K562 (cell line): Measurements from ENCODE around the gene NANS. TPM values are rescaled to one million over a fixed set of nuclear protein-coding genes. Genes with fewer than 3 reads are reported as not detected.
A peak's percentile ranks its signal among the peaks of the same experiment; 100 is the strongest.

Source experiments
- ATF7 ChIP-seq: fragments of 450-650 bp; IDR thresholded peaks from 2 replicates; pipeline ENCODE4 v1.7.1; 2014; ENCODE audit warnings: mild to moderate bottlenecking, moderate library complexity
- ELF1 ChIP-seq: fragments of 200-800 bp; sonication (Bioruptor generic); IDR thresholded peaks from 2 replicates; pipeline ENCODE4 v1.6.1; 2016; ENCODE audit warnings: missing genetic modification characterization, missing compliant biosample characterization
- FOSL1 ChIP-seq: fragments of 200-800 bp; sonication (Bioruptor generic); conservative IDR thresholded peaks from 2 replicates; pipeline ENCODE4 v1.6.1; 2016; ENCODE audit warnings: missing genetic modification characterization, missing compliant biosample characterization
- FOXK1 ChIP-seq: sonication (generic); formaldehyde crosslinking; IDR thresholded peaks from 2 replicates; pipeline ENCODE4 v1.8.0; 2022; ENCODE audit warnings: missing genetic modification reagents, mild to moderate bottlenecking, borderline replicate concordance
- FOXM1 ChIP-seq, 2 experiments: fragments of 450-650 bp in 1 of 2; sonication (generic) in 1 of 2; formaldehyde crosslinking in 1 of 2; IDR thresholded peaks; 2 replicates each; pipeline versions ENCODE4 v1.6.1 to v1.9.0; 2017 to 2022; ENCODE audit warnings: low read depth in 2 of 2, mild to moderate bottlenecking in 2 of 2, missing genetic modification reagents in 1 of 2, moderate library complexity in 1 of 2
- HDAC1 ChIP-seq, 2 experiments: fragments of 450-650 bp; IDR thresholded peaks; 2 replicates each; pipeline ENCODE4 v1.6.1; 2016 to 2017; ENCODE audit warnings: inconsistent platforms in 1 of 2, mild to moderate bottlenecking in 1 of 2, moderate library complexity in 1 of 2
- MYBL2 ChIP-seq, 2 experiments: fragments of 450-650 bp in 1 of 2; sonication (generic) in 1 of 2; formaldehyde crosslinking in 1 of 2; IDR thresholded peaks; 2 replicates each; pipeline versions ENCODE4 v1.6.1 to v1.8.1; 2017 to 2022; ENCODE audit warnings: borderline replicate concordance in 1 of 2, inconsistent platforms in 1 of 2, low read depth in 1 of 2, mild to moderate bottlenecking in 1 of 2, missing genetic modification reagents in 1 of 2, moderate library complexity in 1 of 2
- NFRKB ChIP-seq: fragments of 450-650 bp; IDR thresholded peaks from 2 replicates; pipeline ENCODE4 v1.6.1; 2016; ENCODE audit warnings: low read depth
- OTX1 ChIP-seq: fragments of 450-650 bp; formaldehyde crosslinking; IDR thresholded peaks from 2 replicates; pipeline ENCODE4 v1.4.0; 2022; ENCODE audit warnings: mild to moderate bottlenecking
- POLR3A ChIP-seq: IDR thresholded peaks from 2 replicates; pipeline ENCODE4 v1.6.1; 2011; ENCODE audit warnings: borderline replicate concordance, mild to moderate bottlenecking, moderate library complexity; ENCODE audit not compliant: insufficient read length, insufficient read depth; ENCODE audit errors: extremely low read depth
- RAD51 ChIP-seq: fragments of 450-650 bp; IDR thresholded peaks from 2 replicates; pipeline ENCODE4 v1.7.1; 2016; ENCODE audit warnings: low read depth, mild to moderate bottlenecking, borderline replicate concordance
- SMAD4 ChIP-seq: fragments of 250-450 bp; sonication (Bioruptor Pico); conservative IDR thresholded peaks from 2 replicates; pipeline ENCODE4 v1.8.0; 2021; ENCODE audit warnings: inconsistent platforms, mild to moderate bottlenecking, moderate library complexity
- SPI1 ChIP-seq: IDR thresholded peaks from 2 replicates; pipeline ENCODE4 v1.6.1; 2011; ENCODE audit warnings: low read depth, low read length, control low read depth, borderline replicate concordance
- TAF7 ChIP-seq: fragments of 450-650 bp; IDR thresholded peaks from 2 replicates; pipeline ENCODE4 v1.6.1; 2016; ENCODE audit warnings: missing genetic modification characterization, missing compliant biosample characterization
- TEAD1 ChIP-seq, 2 experiments: fragments of 450-650 bp in 1 of 2; sonication (generic) in 1 of 2; formaldehyde crosslinking; IDR thresholded peaks; 2 replicates each; pipeline versions ENCODE4 v1.4.0 to v1.8.0; 2020 to 2022; ENCODE audit warnings: mild to moderate bottlenecking in 2 of 2, missing genetic modification reagents in 1 of 2
- ZFP91 ChIP-seq: sonication (generic); formaldehyde crosslinking; IDR thresholded peaks from 2 replicates; pipeline ENCODE4 v1.8.0; 2022; ENCODE audit warnings: mild to moderate bottlenecking, missing genetic modification reagents
- ZNF316 ChIP-seq: fragments of 450-650 bp; IDR thresholded peaks from 2 replicates; pipeline ENCODE4 v1.6.1; 2016
- ZNF551 ChIP-seq: fragments of 250-450 bp; sonication (Bioruptor Pico); IDR thresholded peaks from 2 replicates; pipeline ENCODE4 v1.5.0; 2021; ENCODE audit warnings: mild to moderate bottlenecking, moderate library complexity
- ZNF766 ChIP-seq: fragments of 200-800 bp; sonication (Bioruptor generic); conservative IDR thresholded peaks from 2 replicates; pipeline ENCODE4 v1.6.1; 2016; ENCODE audit warnings: missing genetic modification characterization, missing compliant biosample characterization
- polyA plus RNA-seq, 8 experiments: library from polyadenylated mRNA; depleted of rRNA in 4 of 8; stranded (reverse) in 5 of 8; unstranded in 3 of 8; fragments of >200 nt; fragmentation: Nextera tagmentation in 2 of 8; fragmentation: Illumina TruSeq in 1 of 8; extraction: Ambion mirVana in 2 of 8; extraction: Trizol in 1 of 8; gene quantifications; 2 replicates each; pipeline versions ENCODE4 v1.2.1 to v1.2.3, GENCODE V29; 2011 to 2014; ENCODE audit warnings: inconsistent platforms in 1 of 8, missing spikeins in 1 of 8
- total RNA-seq, 7 experiments: library from RNA; depleted of rRNA in 6 of 7; stranded (reverse); fragments of >200 nt in 6 of 7; fragmentation: Illumina TruSeq in 2 of 7; extraction: Trizol in 2 of 7; gene quantifications; 2 replicates each; pipeline versions ENCODE4 v1.2.1 to v1.2.3, GENCODE V29; 2011 to 2021; ENCODE audit warnings: low replicate concordance in 1 of 7
- TF ChIP-seq, protein P1 (sequence below): fragments of 200-800 bp; sonication (Bioruptor generic); IDR thresholded peaks from 2 replicates; pipeline ENCODE4 v1.6.1; 2016; ENCODE audit warnings: missing genetic modification characterization, missing compliant biosample characterization

Gene NANS
- total and polyA plus RNA-seq, 9 of the 15 experiments (the other 6 are each of a cell fraction or from before 2014, with no cell fraction given): 37.1 to 181 (median 137) TPM

GRCh38 chr9:98045234-98046179 is 11.0 kb upstream of the NANS start (continued):
- TF ChIP-seq NFRKB (peak; percentile 90), FOSL1 (peak; percentile 61), MYBL2 (IDR thresholded peaks at IDR 0.05; ENCODE audit: low read depth) (peak; percentile 97), MYBL2 (CRISPR knock-in tag; IDR thresholded peaks at IDR 0.05; ENCODE audit: borderline replicate concordance) (no peak; the same call in 1 of the 2 replicates), ZNF766 (peak; percentile 94), TAF7 (tag) (peak; percentile 60; the same call in 1 of the 2 replicates), ELF1 (tag) (peak; percentile 65; the same call in 1 of the 2 replicates), POLR3A (no peak), SMAD4 (CRISPR knock-in tag) (peak; percentile 38; the same call in 1 of the 2 replicates), RAD51 (no peak), OTX1 (no peak), TEAD1 (CRISPR knock-in tag; IDR thresholded peaks at IDR 0.05) (peak in 1 of 2 experiments; percentile 13; a peak in 1 of 4 replicates), FOXM1 (IDR thresholded peaks at IDR 0.05; ENCODE audit: low read depth) (peak; percentile 100), FOXM1 (CRISPR knock-in tag; IDR thresholded peaks at IDR 0.05; ENCODE audit: low read depth) (peak; percentile 98), SPI1 (peak; percentile 100), ZNF551 (CRISPR knock-in tag) (no peak), HDAC1 (IDR thresholded peaks at IDR 0.05) (peak in 1 of 2 experiments; percentile 77; a peak in 2 of 4 replicates), ZFP91 (CRISPR knock-in tag) (no peak), ZNF316 (peak; percentile 43; the same call in 1 of the 2 replicates), ATF7 (peak; percentile 59), FOXK1 (no peak)
- TF ChIP-seq, protein P1, sequence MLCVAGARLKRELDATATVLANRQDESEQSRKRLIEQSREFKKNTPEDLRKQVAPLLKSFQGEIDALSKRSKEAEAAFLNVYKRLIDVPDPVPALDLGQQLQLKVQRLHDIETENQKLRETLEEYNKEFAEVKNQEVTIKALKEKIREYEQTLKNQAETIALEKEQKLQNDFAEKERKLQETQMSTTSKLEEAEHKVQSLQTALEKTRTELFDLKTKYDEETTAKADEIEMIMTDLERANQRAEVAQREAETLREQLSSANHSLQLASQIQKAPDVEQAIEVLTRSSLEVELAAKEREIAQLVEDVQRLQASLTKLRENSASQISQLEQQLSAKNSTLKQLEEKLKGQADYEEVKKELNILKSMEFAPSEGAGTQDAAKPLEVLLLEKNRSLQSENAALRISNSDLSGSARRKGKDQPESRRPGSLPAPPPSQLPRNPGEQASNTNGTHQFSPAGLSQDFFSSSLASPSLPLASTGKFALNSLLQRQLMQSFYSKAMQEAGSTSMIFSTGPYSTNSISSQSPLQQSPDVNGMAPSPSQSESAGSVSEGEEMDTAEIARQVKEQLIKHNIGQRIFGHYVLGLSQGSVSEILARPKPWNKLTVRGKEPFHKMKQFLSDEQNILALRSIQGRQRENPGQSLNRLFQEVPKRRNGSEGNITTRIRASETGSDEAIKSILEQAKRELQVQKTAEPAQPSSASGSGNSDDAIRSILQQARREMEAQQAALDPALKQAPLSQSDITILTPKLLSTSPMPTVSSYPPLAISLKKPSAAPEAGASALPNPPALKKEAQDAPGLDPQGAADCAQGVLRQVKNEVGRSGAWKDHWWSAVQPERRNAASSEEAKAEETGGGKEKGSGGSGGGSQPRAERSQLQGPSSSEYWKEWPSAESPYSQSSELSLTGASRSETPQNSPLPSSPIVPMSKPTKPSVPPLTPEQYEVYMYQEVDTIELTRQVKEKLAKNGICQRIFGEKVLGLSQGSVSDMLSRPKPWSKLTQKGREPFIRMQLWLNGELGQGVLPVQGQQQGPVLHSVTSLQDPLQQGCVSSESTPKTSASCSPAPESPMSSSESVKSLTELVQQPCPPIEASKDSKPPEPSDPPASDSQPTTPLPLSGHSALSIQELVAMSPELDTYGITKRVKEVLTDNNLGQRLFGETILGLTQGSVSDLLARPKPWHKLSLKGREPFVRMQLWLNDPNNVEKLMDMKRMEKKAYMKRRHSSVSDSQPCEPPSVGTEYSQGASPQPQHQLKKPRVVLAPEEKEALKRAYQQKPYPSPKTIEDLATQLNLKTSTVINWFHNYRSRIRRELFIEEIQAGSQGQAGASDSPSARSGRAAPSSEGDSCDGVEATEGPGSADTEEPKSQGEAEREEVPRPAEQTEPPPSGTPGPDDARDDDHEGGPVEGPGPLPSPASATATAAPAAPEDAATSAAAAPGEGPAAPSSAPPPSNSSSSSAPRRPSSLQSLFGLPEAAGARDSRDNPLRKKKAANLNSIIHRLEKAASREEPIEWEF: 0 out of 2 replicates have a peak, but pooled peaks have one; percentile 3
